ENCODE measurements around the gene MS4A4E.
A peak's percentile ranks its signal among the peaks of the same experiment; 100 is the strongest.
"Not testable (repeated sequence)": the region's sequence is repeated elsewhere in the genome, so short reads cannot be mapped to it uniquely, and the experiment has no call there.

The MS4A4E gene

DNA sequence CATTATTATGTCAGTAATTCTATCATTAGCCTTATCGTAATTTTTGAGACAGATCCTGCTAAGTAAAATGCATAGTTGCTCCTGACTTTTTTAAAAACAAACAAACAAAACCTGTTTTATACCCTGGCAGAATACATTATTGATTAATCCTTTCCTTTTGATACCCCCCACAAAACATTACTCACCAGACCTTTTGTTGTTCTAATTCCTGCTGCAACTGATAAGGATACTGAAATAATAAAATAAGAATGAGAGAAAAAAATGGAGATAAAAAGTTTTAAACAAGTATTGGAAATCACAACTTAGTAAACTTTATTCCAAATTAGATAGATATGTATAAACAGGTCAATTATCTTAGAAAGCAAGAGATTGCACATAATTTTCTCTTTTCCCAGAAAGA lies 28.6 kb downstream of the MS4A4E start:
- no peak for DNase-seq

DNA sequence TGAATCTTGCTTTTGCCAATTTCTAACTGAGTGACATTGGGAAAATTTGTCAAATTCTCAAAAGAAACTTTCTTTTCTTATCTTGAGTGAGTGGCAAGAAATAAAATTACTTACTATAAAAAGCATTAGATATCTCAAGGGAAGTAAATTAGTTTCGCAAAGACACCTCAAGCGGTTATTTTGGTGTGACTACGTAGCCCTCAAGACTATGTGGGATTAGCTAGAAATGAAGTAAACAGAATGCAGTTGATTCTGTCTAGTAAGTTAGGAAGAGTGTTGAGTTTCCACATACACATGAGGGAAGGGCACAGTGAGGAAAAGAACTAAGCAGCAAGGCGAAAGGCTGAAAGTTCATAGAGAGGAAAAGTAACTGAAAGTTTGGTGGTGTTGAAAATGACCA lies 31.7 kb downstream of the MS4A4E start:
- DNase-seq: no peak

DNA sequence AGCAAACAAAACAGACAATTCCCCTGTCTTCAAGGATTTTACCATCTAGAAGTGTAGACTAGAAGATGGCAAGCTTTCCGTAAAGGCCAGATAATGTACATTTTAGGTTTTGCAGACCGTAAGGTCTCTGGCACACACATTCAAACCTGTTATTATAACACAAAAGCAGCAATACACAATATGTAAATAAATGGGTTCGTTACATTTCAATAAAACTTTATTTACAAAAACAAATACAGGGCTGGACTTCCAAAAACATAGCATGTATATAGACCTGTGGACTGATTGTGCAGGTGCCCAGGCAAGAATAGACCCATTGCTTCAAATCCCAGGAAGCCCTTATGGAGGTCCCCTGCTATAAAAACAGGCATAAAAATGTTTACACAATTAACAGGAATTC lies 33.0 kb downstream of the MS4A4E start:
- no peak for DNase-seq

DNA sequence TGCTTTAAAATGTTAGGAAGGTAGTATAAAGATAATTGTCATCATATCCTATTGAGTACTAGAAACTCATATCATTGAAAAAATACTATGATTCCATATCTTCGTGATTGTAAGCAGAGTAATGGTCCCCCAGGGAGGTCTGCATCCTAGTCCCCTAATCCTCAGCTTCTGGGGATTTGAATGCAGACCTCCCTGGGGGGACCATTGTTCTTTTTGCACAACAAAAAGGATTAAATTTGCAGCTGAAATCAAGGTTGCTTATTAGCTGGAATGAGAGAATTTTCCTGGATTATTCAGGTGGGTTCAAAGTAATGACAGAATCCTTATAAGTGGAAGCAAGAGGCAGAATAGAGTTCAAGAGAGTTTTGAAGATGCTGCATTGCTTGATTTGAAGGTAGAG lies 34.0 kb downstream of the MS4A4E start:
- DNase-seq: no peak

DNA sequence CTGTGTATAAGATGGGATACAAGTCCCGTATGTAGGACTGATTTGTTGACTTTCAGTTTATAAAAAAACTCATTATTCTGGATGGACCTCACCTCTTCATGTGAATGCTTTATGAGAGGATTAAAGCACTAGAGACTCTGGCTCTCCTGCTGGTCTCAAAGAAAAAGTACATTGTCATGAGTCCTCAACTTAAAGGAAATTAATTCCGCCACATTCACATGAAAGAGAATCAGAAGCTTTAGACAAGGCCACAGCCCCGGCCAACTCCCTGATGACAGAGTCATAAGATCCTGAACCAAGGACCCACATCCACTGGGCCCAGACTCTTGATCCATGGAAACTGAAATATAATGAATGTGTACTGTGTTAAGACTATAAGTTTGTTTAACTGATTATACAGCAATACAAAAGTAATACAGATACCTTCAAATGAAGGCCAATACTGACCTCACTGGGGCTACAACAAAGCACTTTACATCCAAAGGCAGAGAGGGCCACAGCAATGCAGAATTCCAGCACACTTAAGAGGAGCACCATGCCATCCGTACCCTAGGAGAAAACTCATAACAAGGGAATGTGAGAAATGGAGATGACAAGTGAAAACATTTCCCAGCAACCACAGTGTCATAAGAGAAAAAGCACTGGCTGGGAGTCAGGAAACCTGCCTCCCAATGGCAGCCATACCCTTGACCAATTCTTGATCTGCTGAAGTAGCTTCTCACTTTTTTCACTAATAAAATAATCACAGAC lies 34.6 kb downstream of the MS4A4E start:
- no peak for DNase-seq

DNA sequence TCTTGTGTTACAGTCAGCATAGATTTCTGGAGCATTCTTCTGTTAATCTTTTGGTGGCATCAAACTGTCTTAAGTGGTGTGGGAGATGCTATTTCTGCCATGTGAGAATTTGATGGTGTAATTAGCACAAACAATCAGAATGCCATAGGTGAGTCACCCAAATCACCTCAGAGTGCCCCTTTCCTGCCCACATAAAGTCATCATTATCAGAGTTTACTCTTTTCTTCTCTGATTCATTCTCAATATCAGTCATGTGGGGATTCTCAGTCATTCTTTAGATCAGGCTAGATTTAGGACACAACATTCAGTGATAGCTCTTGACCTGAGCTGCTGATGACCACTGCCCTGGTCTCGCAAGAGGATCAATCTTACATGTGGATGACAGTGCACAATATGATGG lies 36.3 kb downstream of the MS4A4E start:
- no peak for DNase-seq

DNA sequence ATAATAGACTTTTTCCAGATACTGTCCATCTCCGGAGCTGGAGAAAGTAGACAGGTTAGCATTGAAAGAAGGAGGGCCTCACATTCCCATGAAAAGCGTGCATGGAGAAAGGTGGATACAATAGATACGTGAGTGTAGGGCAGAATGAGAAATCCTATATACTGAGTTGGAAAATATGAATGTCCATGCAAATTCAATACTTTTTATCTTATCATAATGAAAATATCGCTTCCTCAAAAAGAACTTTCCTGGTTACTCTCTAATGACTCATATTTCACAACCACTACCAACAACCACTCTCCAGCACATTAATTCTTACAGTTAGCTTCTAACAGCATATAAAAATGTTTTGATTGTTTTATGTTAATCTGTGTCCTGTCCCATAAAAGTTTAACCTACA lies 38.0 kb downstream of the MS4A4E start:
- DNase-seq: no peak

DNA sequence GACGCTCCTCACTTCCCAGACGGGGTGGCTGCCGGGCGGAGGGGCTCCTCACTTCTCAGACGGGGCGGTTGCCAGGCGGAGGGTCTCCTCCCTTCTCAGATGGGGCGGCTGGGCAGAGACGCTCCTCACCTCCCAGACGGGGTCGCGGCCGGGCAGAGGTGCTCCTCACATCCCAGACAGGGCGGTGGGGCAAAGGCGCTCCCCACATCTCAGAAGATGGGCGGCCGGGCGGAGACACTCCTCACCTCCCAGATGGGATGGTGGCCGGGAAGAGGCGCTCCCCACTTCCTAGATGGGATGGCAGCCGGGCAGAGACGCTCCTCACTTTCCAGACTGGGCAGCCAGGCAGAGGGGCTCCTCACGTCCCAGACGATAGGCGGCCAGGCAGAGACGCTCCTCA lies 41.6 kb downstream of the MS4A4E start:
- not testable (repeated sequence) for DNase-seq

DNA sequence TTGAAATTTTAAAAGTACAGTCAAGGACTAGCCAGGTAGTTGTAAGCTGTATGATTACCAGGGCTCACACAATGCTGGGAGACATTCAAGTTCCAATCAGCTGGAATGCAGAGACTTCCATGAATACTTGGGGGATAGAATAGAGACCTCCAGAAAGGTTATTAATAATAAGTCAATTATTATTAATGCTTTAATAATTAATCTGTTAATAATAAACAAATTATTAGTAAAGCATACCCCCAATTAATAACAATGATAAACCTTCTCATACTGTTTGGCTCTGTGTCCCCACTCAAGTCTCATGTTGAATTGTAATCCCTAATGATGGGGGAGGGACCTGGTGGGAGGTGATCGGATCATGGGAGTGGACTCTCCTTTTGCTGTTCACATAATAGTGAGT lies 45.5 kb downstream of the MS4A4E start:
- DNase-seq: no peak

DNA sequence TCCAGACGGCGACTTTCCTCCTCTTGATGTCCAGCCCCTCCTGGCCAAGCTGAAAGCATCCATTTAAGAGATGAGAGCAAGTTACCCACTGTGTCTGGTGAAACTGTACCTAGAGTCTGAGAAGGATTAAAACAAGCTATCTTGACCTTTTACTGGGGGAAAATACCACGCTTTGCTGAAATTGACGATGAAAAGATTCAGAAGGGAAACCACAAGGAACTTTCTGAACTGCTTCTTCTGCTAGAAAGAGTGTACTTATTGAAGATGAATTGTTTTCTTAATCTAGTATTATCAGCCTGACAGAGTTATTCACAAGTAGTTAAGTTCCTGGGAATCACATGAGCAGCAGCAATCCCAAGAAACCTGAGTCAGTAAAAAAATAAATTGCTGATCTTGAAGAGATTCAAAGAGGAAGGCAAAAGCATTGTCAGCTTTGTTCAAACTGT lies 47.0 kb downstream of the MS4A4E start:
- DNase-seq: no peak

DNA sequence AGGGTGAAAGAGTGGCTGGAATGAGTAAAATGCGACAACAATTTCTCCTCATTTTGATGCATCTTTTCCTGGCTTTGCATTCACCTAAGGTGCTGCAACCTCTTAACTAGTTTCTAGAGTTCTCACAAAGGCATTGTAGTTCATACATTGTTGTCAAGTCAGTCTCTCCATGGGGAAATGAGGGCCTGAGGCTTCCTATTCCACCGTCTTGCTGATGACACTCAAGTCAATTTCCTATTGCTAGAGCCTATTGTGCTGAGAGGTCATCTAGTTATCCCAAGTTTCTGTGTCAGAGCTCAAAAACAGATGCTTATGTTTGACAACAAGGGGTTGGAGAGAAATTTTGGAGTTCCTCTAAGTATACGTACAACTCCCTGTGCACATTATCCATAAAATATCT lies 48.4 kb downstream of the MS4A4E start:
- no peak for DNase-seq

DNA sequence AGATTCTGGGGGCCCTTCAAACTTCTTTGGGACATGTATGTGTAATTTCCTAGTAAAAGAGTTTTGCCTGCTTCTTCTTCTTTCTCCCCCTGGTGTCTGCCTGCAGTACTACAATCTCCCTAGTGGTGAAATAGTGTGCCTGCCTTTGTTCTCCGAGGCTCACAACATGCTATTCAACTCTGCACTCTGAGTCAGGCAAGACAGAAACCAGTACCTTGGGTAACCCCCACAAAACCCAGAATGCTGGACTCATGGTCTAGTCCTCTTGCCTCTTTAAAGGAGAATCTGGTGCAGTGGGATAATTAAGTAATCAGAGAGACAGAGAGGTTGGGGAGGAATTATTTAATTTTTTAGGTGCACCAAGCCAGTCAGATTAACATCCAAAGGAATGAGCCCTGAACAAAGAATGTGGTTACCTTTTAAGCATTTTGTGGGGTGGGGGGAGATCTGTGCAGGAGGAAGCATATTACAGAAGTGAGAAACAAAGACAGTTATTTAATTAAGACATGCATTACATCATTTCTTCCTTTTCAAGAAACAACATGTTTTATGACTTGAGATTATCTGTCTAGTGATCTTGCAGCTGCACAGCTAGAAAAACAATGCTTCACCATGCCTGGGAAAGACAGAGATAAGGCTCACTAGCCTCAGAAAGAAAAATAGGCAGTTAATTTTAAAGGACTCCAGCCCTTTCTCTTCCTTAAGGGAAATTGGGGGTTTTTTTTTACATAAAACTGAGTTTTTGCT lies 49.1 kb downstream of the MS4A4E start:
- DNase-seq: peak; percentile 62

DNA sequence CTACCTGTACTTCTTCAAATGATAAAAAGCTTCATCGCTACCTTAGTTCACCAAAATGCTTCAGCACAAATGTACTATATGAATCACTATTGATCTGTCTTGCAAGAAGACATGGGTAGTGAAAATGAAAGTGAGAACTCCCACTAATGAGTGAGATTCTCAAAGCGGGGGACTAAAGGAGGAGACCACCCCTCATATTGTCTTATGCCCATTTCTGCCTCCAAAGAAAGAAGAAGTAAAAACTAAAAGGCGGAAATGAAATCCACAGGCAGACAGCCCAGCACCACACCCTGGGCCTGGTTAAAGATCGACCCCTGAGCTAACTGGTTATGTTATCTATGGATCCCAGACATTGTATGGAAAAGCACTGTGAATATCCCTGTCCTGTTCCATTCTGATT lies 50.4 kb downstream of the MS4A4E start:
- not testable (repeated sequence) for DNase-seq

DNA sequence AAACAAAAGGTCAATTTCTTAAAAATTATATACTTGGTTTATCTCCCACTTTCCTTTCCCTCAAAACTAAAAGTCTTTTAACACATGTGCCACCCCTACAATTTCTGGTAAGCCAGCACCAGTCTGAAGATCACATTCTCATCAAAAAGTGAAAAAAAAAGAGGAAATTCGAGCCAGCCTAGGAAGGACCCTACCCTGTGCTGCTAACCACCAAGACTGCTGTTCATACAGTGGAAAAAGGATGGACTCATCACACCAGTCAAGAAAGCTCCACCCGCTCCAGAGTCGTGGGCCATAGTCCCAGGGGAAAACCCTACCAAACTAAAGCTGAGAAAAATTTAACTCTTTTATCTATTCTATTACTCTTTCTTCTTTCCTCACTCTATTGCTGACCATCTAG lies 54.5 kb downstream of the MS4A4E start:
- not testable (repeated sequence) for DNase-seq

DNA sequence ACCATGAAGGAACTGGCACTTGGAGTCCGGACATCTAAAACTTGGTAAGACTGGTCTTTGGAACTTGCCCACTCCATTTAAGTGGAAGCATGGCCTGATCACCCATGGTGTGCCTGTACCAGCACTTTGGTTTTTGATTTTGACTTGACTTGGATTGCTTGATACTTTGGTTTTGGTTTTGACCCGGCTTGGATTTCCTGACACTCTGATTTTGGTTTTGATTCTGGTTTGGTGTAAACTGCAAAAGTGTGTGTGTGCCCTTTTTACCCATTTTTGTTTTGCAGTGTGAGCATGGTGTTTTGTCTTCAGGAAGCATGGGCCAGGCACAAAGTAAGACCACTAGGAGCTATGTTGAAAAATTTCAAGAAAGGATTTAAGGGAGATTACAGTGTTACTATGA lies 56.8 kb downstream of the MS4A4E start:
- not testable (repeated sequence) for DNase-seq

DNA sequence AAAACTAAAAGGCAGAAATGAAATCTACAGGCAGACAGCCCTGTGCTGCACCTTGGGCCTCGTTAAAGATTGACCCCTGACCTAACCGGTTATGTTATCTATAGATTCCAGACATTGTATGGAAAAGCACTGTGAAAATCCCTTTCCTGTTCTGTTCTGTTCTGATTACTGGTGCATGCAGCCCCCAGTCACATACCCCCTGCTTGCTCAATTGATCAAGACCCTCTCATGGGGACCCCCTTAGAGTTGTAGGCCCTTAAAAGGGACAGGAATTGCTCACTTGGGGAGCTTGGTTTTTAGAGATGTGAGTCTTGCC lies 57.5 kb downstream of the MS4A4E start:
- not testable (repeated sequence) for DNase-seq

DNA sequence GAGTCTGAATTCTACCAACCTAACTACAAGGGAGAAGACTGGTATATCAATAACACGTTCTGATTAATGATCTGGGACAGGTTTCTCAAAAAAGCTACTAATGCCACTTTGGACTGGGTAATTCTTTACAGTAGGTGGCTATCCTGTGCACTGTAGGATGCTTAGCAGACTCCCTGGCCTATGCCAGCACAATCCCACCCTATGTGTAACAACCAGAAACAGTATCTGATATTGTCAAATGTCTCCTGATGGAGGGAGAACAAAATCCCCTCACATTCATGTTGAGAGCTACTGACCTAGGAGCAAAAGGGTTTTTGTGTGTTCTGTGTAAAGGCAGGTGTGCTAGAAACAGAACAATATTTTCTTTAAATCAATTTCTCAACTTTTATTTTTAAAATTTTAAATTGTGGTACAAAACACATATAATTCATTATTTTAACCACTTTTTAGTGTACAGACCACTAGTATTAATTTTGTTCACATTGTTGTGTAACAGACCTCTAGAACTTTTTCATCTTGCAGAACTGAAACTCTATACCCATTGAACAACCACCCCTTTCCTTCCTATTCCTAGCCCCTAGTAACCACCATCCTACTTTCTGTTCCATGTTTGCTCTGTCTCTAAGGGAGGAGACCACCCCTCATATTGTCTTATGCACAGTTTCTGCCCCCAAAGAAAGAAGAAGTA lies 58.0 kb downstream of the MS4A4E start:
- peak; percentile 14 for DNase-seq

DNA sequence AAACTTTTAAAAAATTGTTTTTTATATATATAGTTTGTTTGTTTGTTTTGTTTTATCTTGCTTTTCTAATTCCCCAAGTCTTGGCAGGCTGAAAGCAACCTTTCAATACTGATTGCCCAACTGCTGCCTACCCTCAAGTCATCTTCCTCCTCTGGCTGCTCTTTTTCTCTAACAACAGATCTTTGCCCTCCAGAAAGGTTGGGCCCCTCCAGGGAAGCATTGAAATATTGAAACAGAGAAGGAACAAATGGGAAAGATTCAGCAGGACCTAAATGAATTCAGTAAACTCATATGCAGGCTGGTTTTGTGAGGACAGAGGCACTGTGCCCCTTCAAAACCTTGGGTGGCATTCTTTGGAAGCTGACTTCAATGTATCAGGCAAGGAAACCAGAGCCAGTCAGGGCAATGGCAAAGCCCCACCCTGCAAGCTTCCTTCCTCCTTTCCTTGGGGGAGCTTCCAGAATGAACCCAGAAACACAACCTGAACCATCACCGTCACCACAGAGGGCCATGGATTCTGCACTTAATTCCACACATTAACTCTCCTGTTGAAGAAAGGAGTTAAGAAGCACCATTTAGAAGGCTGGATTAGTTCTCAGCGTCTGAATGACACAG lies 59.2 kb downstream of the MS4A4E start:
- no peak for DNase-seq

DNA sequence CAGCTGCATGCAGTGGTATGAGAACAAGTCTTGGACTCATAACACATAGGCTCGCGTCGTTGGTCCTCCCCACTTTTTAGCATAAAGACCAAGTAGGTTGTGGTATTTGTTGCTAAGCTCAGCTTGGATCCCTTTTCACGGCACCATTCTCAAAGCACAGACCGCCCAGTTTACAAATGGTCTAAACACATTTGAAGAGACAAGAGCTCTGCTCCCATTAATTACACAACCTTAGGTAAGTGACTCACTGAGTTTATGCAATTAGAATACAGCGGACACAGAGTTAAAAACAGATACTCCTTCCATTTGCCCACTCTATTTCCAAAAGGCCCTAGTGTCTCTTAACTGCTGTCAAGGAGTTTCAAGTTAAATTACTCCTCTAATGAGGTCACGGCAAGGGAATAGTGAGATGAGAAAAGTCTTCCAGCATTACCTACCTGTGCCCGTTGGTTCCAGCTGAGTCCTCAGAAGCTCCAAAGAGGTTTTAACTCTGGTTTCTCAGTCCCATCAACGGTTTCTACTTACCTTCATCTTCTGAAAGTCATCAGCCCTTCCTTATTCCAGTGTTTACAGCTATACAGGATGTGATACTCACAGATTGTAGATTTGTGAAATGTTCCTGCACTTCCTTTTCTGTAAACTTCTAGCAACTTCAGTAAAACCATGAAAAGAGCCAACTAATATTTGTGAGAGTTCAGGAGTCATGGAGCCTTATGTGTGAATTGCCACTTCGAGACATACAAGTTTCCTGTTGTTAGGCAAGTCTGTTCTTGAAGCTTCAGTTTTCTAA lies 60.2 kb downstream of the MS4A4E start, which contains the start of gene MS4A6A:
Gene MS4A6A (minus strand): TSS at position 543 of the 790 bp plus-strand sequence. CDS start 1,356 bp downstream, outside the sequence.
- no peak for DNase-seq

DNA sequence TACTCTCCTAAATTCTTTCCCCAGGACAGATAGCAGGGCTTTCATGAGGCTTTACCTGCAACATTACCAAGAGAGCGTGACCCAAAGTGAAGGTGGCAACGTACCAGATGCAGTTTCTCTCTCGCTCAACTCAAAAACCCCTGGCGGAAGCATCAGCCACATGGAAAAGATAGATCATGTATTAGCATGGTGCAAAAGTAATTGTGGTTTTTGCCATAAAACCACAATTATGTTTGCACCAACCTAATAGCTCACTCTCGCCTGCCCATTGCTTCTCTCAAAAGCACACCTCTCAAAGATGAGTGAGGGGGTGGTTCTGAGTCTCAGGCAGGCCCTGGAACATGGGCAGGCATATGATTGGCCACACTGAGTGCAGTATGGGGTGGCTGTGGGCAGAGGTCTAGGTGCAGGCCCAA lies 67.1 kb downstream of the MS4A4E start:
- DNase-seq: no peak

DNA sequence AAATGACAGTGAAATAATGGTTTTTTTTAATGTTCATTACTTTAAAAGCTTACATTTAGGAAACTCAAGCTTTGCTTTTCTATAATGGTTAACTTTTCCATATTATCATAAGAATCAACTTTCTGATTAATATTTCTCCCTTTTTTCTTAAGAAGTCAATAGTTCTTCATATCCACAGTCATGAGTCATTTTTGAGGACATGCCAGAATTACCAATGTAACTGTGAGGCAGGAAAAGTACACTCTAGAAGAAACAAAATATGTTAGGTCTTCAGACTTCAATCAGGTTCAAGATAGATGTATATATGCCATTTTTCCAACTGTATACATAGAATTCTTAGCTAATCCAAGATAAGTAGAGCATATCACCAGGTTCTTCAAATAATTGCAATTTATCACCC lies 70.9 kb downstream of the MS4A4E start:
- DNase-seq: no peak

DNA sequence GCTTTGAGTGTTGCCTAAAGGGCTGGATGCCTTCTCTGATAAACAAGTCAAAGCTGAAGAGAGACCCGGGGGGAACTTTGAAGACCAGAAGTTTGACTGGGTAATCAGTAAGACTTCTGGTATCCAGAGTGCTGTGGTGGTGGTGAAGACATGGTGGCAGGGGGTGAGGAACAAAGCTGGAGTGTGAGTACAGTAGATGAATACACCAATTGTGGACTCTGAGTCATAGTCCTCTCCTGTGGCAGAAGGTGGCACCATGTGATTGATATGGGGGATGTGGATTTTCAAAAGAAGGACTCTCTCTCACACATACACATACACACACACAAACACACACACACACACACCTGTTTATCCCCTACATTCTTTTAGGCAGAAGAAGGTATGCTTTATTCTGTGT lies 72.4 kb downstream of the MS4A4E start:
- DNase-seq: no peak

All from CD4-positive, alpha-beta T cell treated with Interleukin-21 for 1 hour (primary cell).